Activated CD4-positive, CD25-positive, alpha-beta regulatory T cell treated with anti-CD3 and anti-CD28 coated beads, Interleukin-2, amount 50 U/mL, for 16 hours (primary cell): ENCODE results near the gene CMBL.
A peak's percentile ranks its signal among the peaks of the same experiment; 100 is the strongest.
"Not testable (repeated sequence)": the region's sequence is repeated elsewhere in the genome, so short reads cannot be mapped to it uniquely, and the experiment has no call there.

Experiments
- DNase-seq: peaks from one replicate; pipeline ENCODE4 v3.0.0-alpha.2; 2020; ENCODE audit warnings: low read depth, low spot score

The CMBL gene

DNA sequence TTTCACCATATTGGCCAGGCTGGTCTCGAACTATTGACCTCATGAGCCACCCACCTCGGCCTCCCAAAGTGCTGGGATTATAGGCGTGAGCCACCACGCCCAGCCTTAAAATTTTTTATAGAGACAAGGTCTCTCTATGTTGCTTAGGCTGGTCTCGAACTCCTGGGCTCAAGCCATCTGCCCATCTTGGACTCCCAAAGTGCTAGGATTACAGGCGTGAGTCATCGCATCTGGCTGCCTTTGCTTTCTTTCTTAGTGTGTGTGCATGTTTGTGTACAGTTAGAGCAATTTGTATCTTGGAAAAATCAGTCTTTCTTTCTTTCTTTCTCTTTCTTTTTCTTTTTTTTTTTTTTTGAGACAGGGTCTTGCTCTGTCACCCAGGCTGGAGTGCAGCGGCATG lies 22.3 kb downstream of the CMBL start:
- not testable (repeated sequence) for DNase-seq

DNA sequence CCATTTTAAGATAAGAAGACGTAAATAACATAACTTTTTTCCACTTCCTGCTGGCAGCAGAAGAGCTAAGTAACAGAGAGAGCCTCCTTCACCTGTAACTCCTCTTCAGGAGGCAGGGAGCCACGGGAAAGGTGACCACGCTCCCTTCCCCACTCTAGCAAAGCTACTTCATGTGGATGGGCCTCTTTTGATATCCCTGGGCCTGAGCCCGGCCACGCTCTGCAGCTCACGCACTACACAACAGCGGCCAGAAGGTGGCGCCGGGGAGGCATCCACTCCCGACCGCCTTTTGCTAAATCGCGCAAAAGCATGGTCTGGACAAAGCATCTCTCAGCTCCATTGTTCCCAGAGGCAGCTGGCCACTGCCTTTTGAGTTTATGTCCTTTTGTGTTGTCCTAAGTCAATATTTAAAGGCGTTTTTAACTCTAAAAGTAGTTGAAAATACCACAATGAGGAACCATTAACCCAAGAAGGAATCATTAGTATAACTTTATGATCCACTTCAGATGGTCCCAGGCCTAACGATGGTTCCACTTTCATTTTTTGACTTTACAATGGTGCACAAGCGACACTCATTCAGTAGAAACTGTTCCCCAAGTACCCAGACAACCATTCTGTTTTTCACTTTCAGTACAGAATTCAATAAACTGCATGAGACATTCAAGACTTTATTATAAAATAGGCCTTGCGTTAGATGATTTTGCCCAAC lies 23.6 kb downstream of the CMBL start:
- DNase-seq, result peak; percentile 53

DNA sequence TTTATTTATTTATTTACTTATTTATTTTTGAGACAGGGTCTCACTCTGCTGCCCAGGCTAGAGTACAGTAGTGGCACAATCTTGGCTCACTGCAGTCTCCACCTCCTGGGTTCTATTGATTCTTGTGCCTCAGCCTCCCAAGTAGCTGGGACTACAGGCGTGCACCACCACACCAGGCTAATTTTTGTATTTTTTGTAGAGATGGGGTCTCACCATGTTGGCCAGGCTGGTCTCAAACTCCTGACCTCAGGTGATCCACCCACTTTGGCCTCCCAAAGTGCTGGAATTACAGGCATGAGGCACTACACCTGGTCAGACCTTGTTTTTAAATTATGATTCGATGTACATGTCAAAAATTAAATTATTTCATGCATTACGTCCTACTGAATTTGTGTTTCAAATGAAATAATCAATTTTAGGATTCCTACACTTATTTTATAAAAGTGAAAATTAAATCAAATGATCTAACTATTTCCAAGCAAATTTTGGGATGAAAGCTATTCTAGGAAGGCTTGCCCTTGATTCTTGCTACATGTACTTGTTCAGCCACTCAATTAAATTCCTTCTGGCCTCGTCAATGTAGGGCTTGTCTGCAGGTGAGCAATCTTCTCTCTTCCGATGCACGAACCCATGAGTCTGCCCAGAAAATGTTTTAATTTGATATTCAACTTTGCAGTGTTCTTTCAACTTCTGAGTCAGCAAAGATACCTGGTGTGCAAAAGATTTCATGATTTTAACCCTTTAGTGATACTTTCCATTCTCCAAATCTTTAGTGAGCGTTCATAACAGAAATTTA lies 27.6 kb downstream of the CMBL start:
- DNase-seq, result no peak

GRCh38 chr5:10279328-10279727 lies 28.4 kb downstream of the CMBL start:
- no peak for DNase-seq

GRCh38 chr5:10278658-10279279 lies 28.9 kb downstream of the CMBL start:
- DNase-seq, result no peak

DNA sequence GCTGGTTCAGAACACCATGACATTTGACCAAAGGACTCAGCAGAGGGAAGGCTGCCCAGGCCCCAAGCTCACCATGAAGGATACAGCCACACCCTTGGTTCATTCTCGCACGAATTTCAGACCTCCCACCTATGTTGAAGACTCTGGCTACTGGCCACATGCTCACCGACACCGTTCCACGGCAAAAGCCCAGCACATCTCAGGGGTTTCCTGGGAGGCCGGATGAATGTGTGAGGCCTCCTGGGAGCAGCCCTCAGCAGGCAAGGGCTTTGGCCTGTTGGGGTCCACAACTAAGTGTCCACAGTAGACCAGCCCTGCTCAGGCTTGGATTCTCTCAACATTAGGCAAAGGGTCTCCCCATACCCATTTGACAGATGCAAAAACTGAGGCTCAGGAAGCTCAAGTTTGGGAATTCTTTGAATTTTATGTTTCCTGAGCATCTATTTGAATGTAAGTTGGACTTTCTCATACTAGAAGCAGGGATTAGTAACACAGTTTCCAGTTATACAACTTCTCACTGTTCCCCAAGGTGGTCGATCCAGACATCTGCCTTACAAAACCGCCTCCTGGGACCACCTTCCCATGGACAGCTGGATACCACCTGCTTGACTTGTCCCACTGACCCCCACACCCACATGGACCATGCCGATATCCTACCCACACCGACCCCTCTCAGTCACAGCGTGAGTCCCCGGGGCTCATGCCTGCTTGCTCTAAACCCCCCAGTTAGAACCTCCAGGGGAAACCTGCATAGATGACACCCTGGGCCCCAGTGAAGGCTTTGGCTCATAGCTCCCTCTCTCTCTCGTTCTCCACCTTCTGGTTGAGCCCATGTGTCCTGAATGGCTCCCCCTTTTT lies 29.7 kb downstream of the CMBL start:
- no peak for DNase-seq

DNA sequence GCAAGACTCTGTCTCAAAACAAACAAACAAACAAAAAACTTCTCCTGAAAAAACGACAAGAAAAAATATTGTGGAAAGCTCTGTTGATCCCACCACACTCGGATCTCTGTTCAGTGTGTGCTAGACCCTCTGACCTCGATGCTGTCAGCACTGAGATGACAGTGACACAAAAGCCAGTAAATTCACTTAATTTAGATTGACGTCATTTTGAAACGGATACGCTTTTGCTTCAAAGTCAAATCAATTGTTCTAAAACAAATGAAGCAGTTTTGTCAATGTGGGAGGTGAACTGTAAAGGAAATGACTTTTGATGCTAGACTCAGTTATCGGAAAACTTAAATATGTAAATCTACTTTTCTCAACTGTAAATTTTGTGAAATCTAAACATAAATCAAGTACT lies 31.0 kb downstream of the CMBL start:
- DNase-seq, result no peak

DNA sequence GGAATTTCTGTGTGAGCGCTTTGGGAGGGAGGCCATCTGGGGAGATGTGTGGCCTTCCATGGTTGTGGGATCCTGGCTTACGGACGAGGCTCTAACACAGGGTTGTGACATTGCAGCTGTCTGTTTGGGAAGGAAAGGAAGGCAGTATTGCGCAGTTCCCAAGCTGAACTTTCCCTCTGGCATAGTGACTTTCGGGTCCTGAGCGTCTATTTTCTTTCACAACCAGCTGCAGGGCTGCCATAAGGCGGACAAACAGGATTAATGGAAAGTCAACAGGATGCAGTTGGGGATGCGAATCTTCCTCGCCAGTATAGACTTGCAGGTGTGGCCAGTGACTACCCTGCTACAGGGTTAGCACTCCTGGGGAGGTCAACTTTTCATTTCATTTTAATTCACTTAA lies 31.7 kb downstream of the CMBL start:
- DNase-seq, result no peak

- no peak for DNase-seq
Observed at GRCh38 chr5:10275460-10275859, 32.2 kb downstream of the CMBL start.

- DNase-seq, result not testable (repeated sequence)
Observed at GRCh38 chr5:10272875-10273209, 34.9 kb downstream of the CMBL start.

DNA sequence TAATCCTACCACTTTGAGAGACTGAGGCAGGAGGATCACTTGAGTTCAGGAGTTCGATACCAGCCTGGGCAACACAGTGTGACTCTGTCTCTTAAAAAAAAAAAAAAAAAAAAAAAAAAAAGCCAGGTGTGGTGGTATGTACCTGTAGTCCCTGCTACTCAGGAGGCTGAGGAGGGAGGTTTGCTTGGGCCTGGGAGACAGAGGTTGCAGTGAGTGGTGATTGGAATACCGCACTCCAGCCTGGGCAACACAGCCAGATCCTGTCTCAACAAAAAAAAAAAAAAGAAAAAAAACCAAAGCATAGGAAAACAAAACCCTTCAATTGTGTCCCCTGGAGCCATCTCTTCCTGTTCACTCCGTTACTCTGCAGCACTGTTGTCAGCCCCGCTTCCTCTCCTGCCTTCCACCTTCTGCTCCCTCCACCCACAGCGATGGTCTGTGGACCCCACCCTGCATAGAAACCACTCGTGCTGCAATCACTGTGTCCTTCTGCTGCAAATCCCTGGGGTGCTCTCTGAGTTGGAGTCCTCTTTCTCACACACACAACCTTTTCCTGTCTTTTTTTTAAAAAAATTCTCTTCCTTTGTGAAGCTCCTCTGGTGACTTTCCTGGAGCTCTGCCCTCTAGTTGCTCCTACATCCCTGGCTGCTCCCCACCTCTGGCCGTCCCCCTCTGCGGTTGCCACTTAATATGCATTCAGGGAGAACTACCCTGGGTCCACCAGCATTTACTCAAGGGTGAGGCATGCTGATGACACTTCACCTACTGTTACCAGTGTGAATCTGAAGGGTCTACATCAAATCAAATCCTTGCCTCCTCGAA lies 35.4 kb downstream of the CMBL start:
- DNase-seq, result no peak

DNA sequence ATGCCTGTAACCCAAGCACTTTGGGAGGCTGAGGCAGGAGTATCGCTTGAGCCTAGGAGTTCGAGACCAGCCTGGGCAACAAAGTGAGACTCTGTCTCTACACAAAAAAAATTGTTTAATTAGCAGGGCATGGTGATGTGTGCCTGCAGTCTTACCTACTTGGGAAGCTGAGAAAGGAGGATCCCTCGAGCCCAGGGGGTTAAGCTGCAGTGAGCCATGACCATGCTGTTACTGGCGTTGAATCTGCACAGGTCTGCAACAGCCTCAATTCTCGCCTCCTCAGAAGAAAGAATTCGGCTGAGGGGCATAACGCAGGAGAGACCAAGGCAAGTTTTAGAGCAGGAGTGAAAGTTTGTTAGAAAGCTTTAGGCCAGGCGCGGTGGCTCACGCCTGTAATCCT lies 39.6 kb downstream of the CMBL start:
- no peak for DNase-seq

DNA sequence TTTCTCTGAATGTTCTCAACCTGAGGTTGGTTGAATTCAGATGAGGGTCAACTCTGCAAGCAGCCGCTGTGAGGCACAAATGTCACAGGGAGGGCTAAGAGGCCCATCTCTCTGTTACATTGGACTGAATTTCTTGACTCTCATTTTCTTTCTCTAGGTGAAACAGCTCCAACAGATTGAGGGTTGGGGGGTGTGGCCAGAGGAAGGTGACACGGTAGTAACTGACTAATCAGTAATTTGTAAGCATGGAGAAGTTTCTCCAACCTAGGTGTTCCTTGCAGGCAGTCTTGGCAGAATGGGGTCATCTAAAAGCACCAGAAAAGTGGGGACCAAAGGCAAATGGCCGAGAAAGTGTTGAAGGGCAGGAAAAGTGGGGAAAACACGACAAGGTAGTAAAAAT lies 40.9 kb downstream of the CMBL start:
- no peak for DNase-seq

DNA sequence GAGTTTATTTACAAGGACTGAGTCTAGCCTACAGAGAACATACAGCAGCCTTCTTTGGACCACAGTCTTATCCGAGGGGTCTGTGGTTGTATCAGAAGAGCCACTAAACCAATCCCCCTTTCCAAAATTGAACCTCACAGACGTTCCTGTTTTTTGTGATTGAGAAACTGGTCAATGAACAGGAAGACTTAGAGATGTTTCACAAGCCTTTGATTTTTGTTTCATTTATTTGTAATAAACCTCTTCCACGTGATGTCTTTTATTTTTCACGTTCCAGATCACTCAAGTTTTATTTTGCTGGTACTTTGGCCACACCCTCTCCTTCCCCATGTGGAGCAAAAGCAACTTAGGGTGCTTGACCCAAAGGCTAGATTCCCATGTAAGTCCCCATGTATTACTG lies 41.6 kb downstream of the CMBL start:
- no peak for DNase-seq

GRCh38 chr5:10265245-10266109 lies 42.2 kb downstream of the CMBL start:
- DNase-seq, result no peak

- DNase-seq, result no peak
Observed at GRCh38 chr5:10264604-10265003, 43.1 kb downstream of the CMBL start.

DNA sequence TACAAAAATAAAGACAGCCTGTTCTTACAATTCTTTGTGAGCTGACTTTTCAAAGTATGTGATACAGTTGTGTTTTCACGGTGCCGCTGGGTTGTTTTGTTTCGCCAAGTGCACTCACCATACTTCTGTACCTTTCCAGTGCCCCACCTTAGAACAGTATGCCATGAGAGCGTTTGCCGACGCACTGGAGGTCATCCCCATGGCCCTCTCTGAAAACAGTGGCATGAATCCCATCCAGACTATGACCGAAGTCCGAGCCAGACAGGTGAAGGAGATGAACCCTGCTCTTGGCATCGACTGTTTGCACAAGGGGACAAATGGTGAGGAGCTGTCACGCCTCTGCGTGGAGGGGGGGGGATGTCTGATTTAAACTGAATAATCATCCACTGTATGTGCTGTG lies 44.7 kb downstream of the CMBL start:
- no peak for DNase-seq

DNA sequence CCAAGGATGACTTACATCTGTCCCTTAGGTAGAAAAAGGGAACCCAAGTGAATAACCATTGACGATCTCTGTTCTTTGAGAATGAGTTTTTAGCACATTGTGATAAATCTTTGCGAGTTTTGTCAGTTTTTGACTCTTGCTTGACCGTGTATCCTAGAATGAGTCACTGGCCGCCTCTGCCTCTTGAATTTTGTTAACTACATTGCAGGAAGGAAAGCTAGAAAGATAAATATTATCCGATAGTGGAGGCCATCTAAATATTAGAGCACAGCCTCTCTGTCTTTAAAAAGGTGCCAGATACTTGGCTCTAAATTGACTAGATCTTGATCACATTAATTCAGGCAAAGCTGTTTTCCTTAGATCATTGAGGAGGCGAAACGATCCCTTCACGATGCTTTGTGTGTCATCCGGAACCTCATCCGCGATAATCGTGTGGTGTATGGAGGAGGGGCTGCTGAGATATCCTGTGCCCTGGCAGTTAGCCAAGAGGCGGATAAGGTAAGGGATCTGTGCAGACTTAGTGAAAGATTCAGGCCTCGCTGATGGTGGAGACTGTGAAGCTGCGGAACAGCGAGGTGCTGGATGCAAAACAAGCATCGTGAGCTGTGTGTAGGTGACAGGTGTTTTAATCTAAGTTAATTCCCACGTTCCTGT lies 45.5 kb downstream of the CMBL start:
- no peak for DNase-seq

DNA sequence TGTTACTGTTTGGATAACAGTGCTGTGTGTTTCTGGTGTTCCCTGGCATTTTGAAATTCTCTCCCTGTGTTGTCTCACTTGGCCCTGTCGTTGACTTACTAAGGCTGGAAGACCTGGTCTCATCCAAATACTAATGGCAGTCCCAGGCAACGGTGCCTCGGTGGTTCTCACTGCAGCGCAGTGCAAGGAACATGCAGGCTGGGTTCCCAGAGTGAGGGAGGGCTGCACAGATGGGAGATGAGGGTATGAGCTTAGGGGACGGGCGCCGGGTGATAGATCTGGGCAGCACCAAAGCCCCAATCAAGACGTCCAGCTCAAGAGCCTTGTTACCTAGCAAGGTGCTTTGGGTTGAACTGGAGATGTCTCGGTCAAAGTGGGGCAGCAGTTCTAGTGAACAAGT lies 46.6 kb downstream of the CMBL start:
- DNase-seq, result no peak

GRCh38 chr5:10259899-10260298 lies 47.8 kb downstream of the CMBL start:
- no peak for DNase-seq
